Mammary epithelial cell (primary cell): Measurements from ENCODE around the gene PCNX1.

Source experiments
- CTCF ChIP-seq, 2 donors: IDR thresholded peaks in 1 of 2; conservative IDR thresholded peaks in 1 of 2; 2 replicates each; pipeline ENCODE4 v1.5.1; 2011 to 2012; ENCODE audit warnings: inconsistent platforms in 2 of 2, low read length in 2 of 2, mild to moderate bottlenecking in 2 of 2, control low read depth in 1 of 2, low read depth in 1 of 2; ENCODE audit not compliant: insufficient read depth in 1 of 2; ENCODE audit errors: extremely low read depth in 1 of 2
- EZH2 ChIP-seq: IDR thresholded peaks from 2 replicates; pipeline ENCODE4 v1.6.1; 2012; ENCODE audit warnings: low read length, inconsistent platforms, borderline replicate concordance

- TF ChIP-seq CTCF (conservative IDR thresholded peaks at IDR 0.05 in 1 of 2, IDR thresholded peaks at IDR 0.05 in 1 of 2; ENCODE audit: extremely low read depth in 1 of 2, insufficient read depth in 1 of 2, low read depth in 1 of 2, low read length in 2 of 2) (peak; percentile 82 to 86), EZH2 (no peak)
Observed at GRCh38 chr14:71103662-71104484, 196.6 kb downstream of the PCNX1 start.
